HEK293T (cell line): Measurements from ENCODE around the gene OR4D1.

Experiments used
- CTCF ChIA-PET: fragments of 350-600 bp; formaldehyde crosslinking; extraction: SDS; loops from one replicate; lab custom pipeline; 2021; ENCODE audit warnings: antibody characterized with exemption, inconsistent platforms; lab: Yijun Ruan, JAX
- POLR2A ChIA-PET: fragments of 350-600 bp; formaldehyde crosslinking; extraction: SDS; loops from one replicate; lab custom pipeline; 2020; ENCODE audit warnings: antibody characterized with exemption, inconsistent platforms; lab: Yijun Ruan, JAX
- DNase-seq: peaks from one replicate; pipeline ENCODE4 v3.0.0; 2012; ENCODE audit warnings: mixed read lengths; ENCODE audit errors: extremely low spot score
- ARNT ChIP-seq: fragments of 450-650 bp; IDR thresholded peaks from 2 replicates; pipeline ENCODE4 v1.6.1; 2017; ENCODE audit warnings: mild to moderate bottlenecking
- BHLHE40 ChIP-seq: fragments of 450-650 bp; IDR thresholded peaks from 2 replicates; pipeline ENCODE4 v1.6.1; 2016; ENCODE audit warnings: mild to moderate bottlenecking, moderate library complexity, borderline replicate concordance
- CTBP1 ChIP-seq: fragments of 450-650 bp; IDR thresholded peaks from 2 replicates; pipeline ENCODE4 v1.6.1; 2016; ENCODE audit warnings: borderline replicate concordance
- ELF4 ChIP-seq: fragments of 450-650 bp; IDR thresholded peaks from 2 replicates; pipeline ENCODE4 v1.6.1; 2017; ENCODE audit warnings: antibody characterized with exemption
- FOXA1 ChIP-seq: fragments of 450-650 bp; IDR thresholded peaks from 2 replicates; pipeline ENCODE4 v1.6.1; 2016; ENCODE audit warnings: mild to moderate bottlenecking
- FOXK2 ChIP-seq: fragments of 450-650 bp; IDR thresholded peaks from 2 replicates; pipeline ENCODE4 v1.6.1; 2016; ENCODE audit warnings: mild to moderate bottlenecking
- FOXM1 ChIP-seq: fragments of 450-650 bp; IDR thresholded peaks from 2 replicates; pipeline ENCODE4 v1.6.1; 2017; ENCODE audit warnings: mild to moderate bottlenecking, borderline replicate concordance
- HDGF ChIP-seq: fragments of 450-650 bp; IDR thresholded peaks from 2 replicates; pipeline ENCODE4 v1.6.1; 2017; ENCODE audit warnings: antibody characterized with exemption, borderline replicate concordance
- L3MBTL2 ChIP-seq: fragments of 450-650 bp; conservative IDR thresholded peaks from 2 replicates; pipeline ENCODE4 v1.6.1; 2016; ENCODE audit warnings: mild to moderate bottlenecking
- LEF1 ChIP-seq: fragments of 450-650 bp; IDR thresholded peaks from 2 replicates; pipeline ENCODE4 v1.6.1; 2017; ENCODE audit warnings: mild to moderate bottlenecking, borderline replicate concordance
- NFRKB ChIP-seq: fragments of 450-650 bp; IDR thresholded peaks from 2 replicates; pipeline ENCODE4 v1.6.1; 2016; ENCODE audit warnings: mild to moderate bottlenecking, moderate library complexity
- PKNOX1 ChIP-seq: fragments of 450-650 bp; IDR thresholded peaks from 2 replicates; pipeline ENCODE4 v1.6.1; 2016
- SP1 ChIP-seq: fragments of 450-650 bp; IDR thresholded peaks from 2 replicates; pipeline ENCODE4 v1.6.1; 2017
- SUZ12 ChIP-seq: fragments of 450-650 bp; IDR thresholded peaks from 2 replicates; pipeline ENCODE4 v1.6.1; 2016; ENCODE audit warnings: mild to moderate bottlenecking
- TARDBP ChIP-seq: fragments of 450-650 bp; IDR thresholded peaks from 2 replicates; pipeline ENCODE4 v1.6.1; 2016
- ZNF384 ChIP-seq: fragments of 450-650 bp; IDR thresholded peaks from 2 replicates; pipeline ENCODE4 v1.6.1; 2016

OR4D1 gene

GRCh38 chr17:58187675-58188074, 39.5 kb downstream of the OR4D1 start:
- TF ChIP-seq BHLHE40 (no peak), SP1 (no peak), SUZ12 (no peak), TARDBP (no peak), FOXA1 (no peak), FOXK2 (no peak)
- ChIA-PET CTCF (no interaction called here), POLR2A (no interaction called here)
- DNase-seq, result no peak

- ChIA-PET POLR2A (no interaction called here), CTCF (interaction anchor here (3.8 kb wide), 1 partner anchor 11 kb away, joined by 15 read pairs; no protein-coding TSS in a partner anchor)
- no peak for DNase-seq
- no peak for TF ChIP-seq LEF1
- no peak for TF ChIP-seq TARDBP
- no peak for TF ChIP-seq FOXK2
- no peak for TF ChIP-seq HDGF
Observed at GRCh38 chr17:58189436-58190146, 41.4 kb downstream of the OR4D1 start.

DNA sequence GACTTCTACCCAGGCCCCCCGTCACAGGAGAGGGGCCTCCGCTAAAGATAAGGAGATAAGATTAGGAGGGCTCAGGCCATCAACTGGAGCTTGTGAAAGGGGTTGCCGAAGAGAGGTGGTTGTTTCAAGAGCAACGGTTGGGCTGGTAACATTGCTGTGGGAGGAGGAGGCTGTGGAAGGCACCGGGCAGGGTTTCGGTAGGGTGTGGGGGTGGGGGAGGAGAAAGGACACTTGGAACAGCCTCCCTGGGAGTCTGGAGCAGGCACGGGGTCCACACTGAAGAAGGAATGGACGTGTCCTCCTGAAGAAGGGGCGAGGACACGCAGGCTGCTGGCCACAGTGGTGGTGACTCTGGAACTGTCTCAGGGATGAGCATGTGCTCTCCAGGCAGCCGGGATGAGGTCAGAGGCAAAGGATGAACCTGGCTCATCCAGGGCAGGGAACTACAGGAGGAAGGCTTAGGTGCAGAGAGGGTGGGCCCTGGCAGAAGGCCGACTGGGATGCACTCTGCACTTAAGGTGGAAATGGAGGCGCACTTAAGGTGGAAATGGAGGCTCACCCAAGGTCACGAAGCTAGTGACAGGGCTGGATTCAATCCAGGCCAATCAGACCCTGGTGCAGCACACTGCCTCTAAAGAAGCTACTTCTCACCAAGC, 43.2 kb downstream of the OR4D1 start:
- ChIA-PET POLR2A (interaction anchor here (0.5 to 1.1 kb wide), 2 partner anchors 9 to 151 kb away, joined by 3 read pairs; no protein-coding TSS in a partner anchor), CTCF (interaction anchor here (0.7 to 3.8 kb wide), 2 partner anchors 9 to 14 kb away, joined by 3 to 15 read pairs; no protein-coding TSS in a partner anchor)
- TF ChIP-seq ARNT (no peak), FOXK2 (no peak), ELF4 (no peak), ZNF384 (no peak), NFRKB (no peak), PKNOX1 (no peak), TARDBP (no peak)
- DNase-seq, result no peak

- TF ChIP-seq NFRKB, result no peak
- no peak for TF ChIP-seq SUZ12
- TF ChIP-seq ELF4, result no peak
- no peak for TF ChIP-seq SP1
- TF ChIP-seq FOXK2, result no peak
- no peak for TF ChIP-seq BHLHE40
- TF ChIP-seq CTBP1, result no peak
- TF ChIP-seq TARDBP, result no peak
- TF ChIP-seq FOXM1, result no peak
- no peak for TF ChIP-seq LEF1
- TF ChIP-seq L3MBTL2, result no peak
- no peak for TF ChIP-seq FOXA1
- TF ChIP-seq HDGF, result no peak
- CTCF ChIA-PET, result interaction anchor here (3.8 kb wide), 1 partner anchor 8 kb away, joined by 15 read pairs; no protein-coding TSS in a partner anchor
- POLR2A ChIA-PET, result no interaction called here
- DNase-seq, result no peak
Observed at GRCh38 chr17:58192612-58193011, 44.4 kb downstream of the OR4D1 start, which contains the start of gene EPX. EPX (plus strand) TSS chr17:58192726; CDS start chr17:58192847, 121 bp downstream.

DNA sequence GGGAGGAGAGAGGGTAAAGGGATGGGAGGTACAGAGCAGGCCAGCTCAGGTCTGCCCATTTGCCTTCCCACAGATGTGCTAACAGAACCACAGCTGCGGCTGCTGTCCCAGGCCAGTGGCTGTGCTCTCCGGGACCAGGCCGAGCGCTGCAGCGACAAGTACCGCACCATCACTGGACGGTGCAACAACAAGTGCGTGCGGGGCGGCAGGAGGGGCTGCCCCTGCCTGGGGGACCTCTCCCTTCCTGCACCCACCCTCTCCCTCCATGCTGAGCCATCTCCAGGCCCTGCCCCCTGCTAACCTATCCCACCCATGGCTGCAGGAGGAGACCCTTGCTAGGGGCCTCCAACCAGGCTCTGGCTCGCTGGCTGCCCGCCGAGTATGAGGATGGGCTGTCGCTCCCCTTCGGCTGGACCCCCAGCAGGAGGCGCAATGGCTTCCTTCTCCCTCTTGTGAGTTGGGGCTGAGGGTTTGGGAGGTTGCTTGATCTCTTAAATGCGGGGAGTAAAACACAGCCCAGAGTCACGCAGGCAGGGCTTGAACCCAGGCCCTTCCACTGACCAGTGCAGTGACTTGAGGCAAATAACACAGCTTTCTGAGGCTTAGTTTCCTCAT, 45.6 kb downstream of the OR4D1 start:
- no peak for DNase-seq
- POLR2A ChIA-PET, result no interaction called here
- CTCF ChIA-PET, result interaction anchor here (1.0 kb wide), 1 partner anchor 9 kb away, joined by 3 read pairs; no protein-coding TSS in a partner anchor
- TF ChIP-seq L3MBTL2, result no peak
- no peak for TF ChIP-seq PKNOX1
- TF ChIP-seq NFRKB, result no peak
- TF ChIP-seq SUZ12, result no peak
- TF ChIP-seq LEF1, result no peak
- TF ChIP-seq ARNT, result no peak
- no peak for TF ChIP-seq ZNF384
- no peak for TF ChIP-seq FOXM1
- no peak for TF ChIP-seq CTBP1
- TF ChIP-seq ELF4, result no peak
- TF ChIP-seq FOXA1, result no peak
- no peak for TF ChIP-seq SP1
- TF ChIP-seq FOXK2, result no peak
- no peak for TF ChIP-seq HDGF
- TF ChIP-seq TARDBP, result no peak

DNA sequence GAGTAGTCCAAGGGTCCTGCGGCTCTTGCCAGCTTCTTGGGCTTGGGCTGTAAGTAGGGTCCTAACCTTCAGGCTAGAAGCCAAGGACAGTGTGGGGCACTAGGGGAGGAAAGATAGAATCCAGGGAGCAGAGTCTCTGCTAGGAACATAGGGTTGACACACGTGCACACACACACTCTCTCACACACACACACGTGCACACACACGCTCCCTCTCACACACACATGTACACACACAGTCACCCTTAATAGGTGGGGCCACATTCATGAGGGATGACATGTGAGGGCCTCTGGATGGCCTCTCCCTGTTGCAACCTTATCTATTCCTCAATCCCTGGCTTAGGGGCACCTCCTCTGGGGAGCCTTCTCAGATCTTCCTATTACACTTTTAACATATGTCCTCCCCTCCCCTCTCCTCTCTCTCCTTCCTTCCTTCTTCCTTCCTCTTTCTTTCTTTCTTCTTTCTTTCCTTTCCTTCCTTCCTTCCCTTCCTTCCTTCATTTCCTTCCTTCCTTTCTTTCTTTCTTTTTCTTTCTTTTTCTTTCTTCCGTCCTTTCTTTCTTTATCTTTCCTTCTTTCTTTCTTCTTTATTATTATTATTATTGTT, 47.4 kb downstream of the OR4D1 start:
- ChIA-PET CTCF (no interaction called here), POLR2A (interaction anchor here (1.0 kb wide), 1 partner anchor 156 kb away, joined by 3 read pairs; the partner anchor contains the start of gene SUPT4H1)

More for the DNA sequence above, 47.4 kb downstream of the OR4D1 start:
- DNase-seq, result no peak
- TF ChIP-seq PKNOX1 (no peak), FOXM1 (no peak), L3MBTL2 (no peak), SP1 (no peak), HDGF (no peak), NFRKB (no peak), CTBP1 (no peak), ZNF384 (no peak), FOXA1 (no peak), TARDBP (no peak), SUZ12 (no peak), BHLHE40 (no peak), ARNT (no peak), FOXK2 (no peak), LEF1 (no peak), ELF4 (no peak)
